Amygdala (tissue), 56 donors: ENCODE results near the gene ARPC1A.
A peak's percentile ranks its signal among the peaks of the same experiment; 100 is the strongest.

Experiments used
- DNase-seq, 56 donors: peaks; one replicate each; lab custom pipeline; 2025; lab: John Stamatoyannopoulos, UW

Gene ARPC1A

GRCh38 chr7:99404977-99405320 is 79.3 kb downstream of the ARPC1A start:
- DNase-seq, result no peak

GRCh38 chr7:99406557-99406956 is 80.9 kb downstream of the ARPC1A start:
- DNase-seq, result no peak

GRCh38 chr7:99407872-99408378 is 82.2 kb downstream of the ARPC1A start:
- DNase-seq, result peak in 26 of 56 donors; percentile 16 to 68 (median 45)

- DNase-seq, result peak; percentile 64 to 99 (median 95)
These were observed 82.9 kb downstream of the ARPC1A start, which contains the start of the genes BUD31 and PDAP1 for GRCh38 chr7:99408379-99409191. TSS of gene BUD31 (plus strand) at chr7:99408969. CDS start at chr7:99411093, 2,124 bp downstream. TSS of gene PDAP1 (minus strand) at chr7:99408597. CDS start at chr7:99408548, 49 bp downstream.

GRCh38 chr7:99409192-99409572 is 83.5 kb downstream of the ARPC1A start:
- DNase-seq, result no peak

- no peak for DNase-seq
These were observed 84.1 kb downstream of the ARPC1A start for GRCh38 chr7:99409806-99410205.

GRCh38 chr7:99410635-99411034 is 84.9 kb downstream of the ARPC1A start:
- DNase-seq, result no peak

GRCh38 chr7:99415513-99416127 is 89.9 kb downstream of the ARPC1A start:
- DNase-seq, result peak in 27 of 56 donors; percentile 1 to 76 (median 33)
